ENCODE measurements around the gene PXDN. TPM values are rescaled to one million over a fixed set of nuclear protein-coding genes. Genes with fewer than 3 reads are reported as not detected.

Gene PXDN
- total and polyA plus RNA-seq, 9 of the 15 experiments (the other 6 are each of a cell fraction or from before 2014, with no cell fraction given), result 0.49 TPM; not detected in 8

DNA sequence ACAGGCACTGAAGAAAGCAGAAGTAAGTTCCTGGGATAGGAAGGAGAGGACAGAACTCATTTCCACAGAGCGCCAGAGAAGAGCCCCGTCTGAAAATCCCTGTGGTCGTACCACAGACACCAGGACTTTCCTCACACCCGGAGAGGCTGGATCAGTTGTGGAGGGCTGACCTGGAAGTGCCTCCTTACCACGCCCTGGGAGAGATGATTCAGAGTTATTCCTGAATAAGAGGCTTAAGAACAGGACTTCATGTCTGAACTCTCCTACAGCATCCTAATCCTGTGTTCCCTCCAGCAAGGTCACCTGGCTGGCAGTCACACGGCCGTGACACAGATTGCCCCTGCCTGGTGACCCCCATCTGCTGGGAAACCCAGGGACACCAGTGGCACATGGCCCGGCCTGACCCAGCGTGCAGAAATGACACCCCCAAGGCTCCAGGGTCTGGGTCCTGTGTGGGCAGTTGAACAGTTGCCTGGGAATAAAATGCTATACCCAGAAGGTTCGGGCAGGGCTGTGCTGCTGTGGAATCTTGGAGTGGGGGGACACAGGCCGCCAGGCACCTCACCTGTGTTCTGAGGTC, 105.9 kb downstream of the PXDN start:
- Histone ChIP-seq H3K4me1 (replicated peaks in 1 of 2; ENCODE audit: control insufficient read depth in 2 of 2, insufficient read depth in 2 of 2, low read length in 2 of 2) (no peaks in the 10 kb centered on the region), H3K9ac (ENCODE audit: insufficient read depth in 1 of 2, low read depth in 2 of 2, low read length in 2 of 2) (no peak overlapping the region), H3K27ac (ENCODE audit: extremely low read depth, low read depth, low read length) (no peak overlapping the region), H3K4me3 (no peak overlapping the region), H3K4me2 (ENCODE audit: insufficient read depth, low read length) (no peak overlapping the region), H3K9me3 (replicated peaks; ENCODE audit: control insufficient read depth, insufficient read depth, low read depth, low read length) (no peaks in the 10 kb centered on the region), H2AFZ (ENCODE audit: low read depth, low read length) (no peak overlapping the region), H3K27me3 (ENCODE audit: control insufficient read depth in 2 of 2, insufficient read depth in 2 of 2, low read length in 2 of 2) (peaks cover 3 to 66% of the 10 kb centered on the region in 2 experiments; a peak in 4 of 5 replicates), H4K20me1 (replicated peaks; ENCODE audit: control insufficient read depth, insufficient read depth, low read length) (0 out of 2 replicates have a peak, but pooled peaks cover 3% of the 10 kb centered on the region), H3K9me1 (ENCODE audit: control insufficient read depth, insufficient read depth, low read length) (no peaks in the 10 kb centered on the region), H3K79me2 (ENCODE audit: control insufficient read depth, insufficient read depth, low read length) (no peaks in the 10 kb centered on the region), H3K36me3 (ENCODE audit: control insufficient read depth, insufficient read depth, low read length) (no peaks in the 10 kb centered on the region)
- DNase-seq (ENCODE audit: extremely low read depth in 1 of 4, low spot score in 3 of 4) (no peak), FAIRE-seq (no peak), ATAC-seq (no peak)
- POLR2A ChIA-PET, result no interaction called here
- in situ Hi-C loops (cut with MboI), result no loop called here
- WGBS (ENCODE audit: insufficient coverage, low coverage, missing lambda C conversion rate), result 0% methylated on average over 10 of the region's 11 CpGs
- CTCF ChIA-PET (ENCODE audit: low intra/inter-chr PET ratio), result no interaction called here
- intact Hi-C loops (cut with micrococcal nuclease), result no loop called here
- TF ChIP-seq, protein P1, sequence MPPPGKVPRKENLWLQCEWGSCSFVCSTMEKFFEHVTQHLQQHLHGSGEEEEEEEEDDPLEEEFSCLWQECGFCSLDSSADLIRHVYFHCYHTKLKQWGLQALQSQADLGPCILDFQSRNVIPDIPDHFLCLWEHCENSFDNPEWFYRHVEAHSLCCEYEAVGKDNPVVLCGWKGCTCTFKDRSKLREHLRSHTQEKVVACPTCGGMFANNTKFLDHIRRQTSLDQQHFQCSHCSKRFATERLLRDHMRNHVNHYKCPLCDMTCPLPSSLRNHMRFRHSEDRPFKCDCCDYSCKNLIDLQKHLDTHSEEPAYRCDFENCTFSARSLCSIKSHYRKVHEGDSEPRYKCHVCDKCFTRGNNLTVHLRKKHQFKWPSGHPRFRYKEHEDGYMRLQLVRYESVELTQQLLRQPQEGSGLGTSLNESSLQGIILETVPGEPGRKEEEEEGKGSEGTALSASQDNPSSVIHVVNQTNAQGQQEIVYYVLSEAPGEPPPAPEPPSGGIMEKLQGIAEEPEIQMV (tag; conservative IDR thresholded peaks at IDR 0.05; ENCODE audit: low read depth), result no peak
- TF ChIP-seq, protein P2, sequence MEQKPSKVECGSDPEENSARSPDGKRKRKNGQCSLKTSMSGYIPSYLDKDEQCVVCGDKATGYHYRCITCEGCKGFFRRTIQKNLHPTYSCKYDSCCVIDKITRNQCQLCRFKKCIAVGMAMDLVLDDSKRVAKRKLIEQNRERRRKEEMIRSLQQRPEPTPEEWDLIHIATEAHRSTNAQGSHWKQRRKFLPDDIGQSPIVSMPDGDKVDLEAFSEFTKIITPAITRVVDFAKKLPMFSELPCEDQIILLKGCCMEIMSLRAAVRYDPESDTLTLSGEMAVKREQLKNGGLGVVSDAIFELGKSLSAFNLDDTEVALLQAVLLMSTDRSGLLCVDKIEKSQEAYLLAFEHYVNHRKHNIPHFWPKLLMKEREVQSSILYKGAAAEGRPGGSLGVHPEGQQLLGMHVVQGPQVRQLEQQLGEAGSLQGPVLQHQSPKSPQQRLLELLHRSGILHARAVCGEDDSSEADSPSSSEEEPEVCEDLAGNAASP (IDR thresholded peaks at IDR 0.05), result no peak
- TF ChIP-seq ETV1 (tag; conservative IDR thresholded peaks at IDR 0.05; ENCODE audit: low read depth) (no peak), TAF1 (IDR thresholded peaks at IDR 0.05; ENCODE audit: control insufficient read depth, extremely low read depth, insufficient read depth, low read length, severe bottlenecking) (no peak)
- no TSS peak for BruUV-seq (replicated peaks)

Data from K562 (cell line).